B cell (primary cell): ENCODE data around the gene PPFIA4. TPM values are rescaled to one million over a fixed set of nuclear protein-coding genes. Genes with fewer than 3 reads are reported as not detected.

Experiments
- ATAC-seq: fragments of 200-7000 bp; cut with Tn5 transposase; one replicate; pipeline ENCODE4 v1.10.0; 2021; ENCODE audit warnings: low read depth, mild to moderate bottlenecking, moderate number of reproducible peaks, moderate library complexity
- CTCF ChIA-PET: fragments of 350-600 bp; sonication (Branson Sonifier 250); formaldehyde crosslinking; loops from one replicate; lab custom pipeline; 2021; ENCODE audit warnings: antibody characterized with exemption, inconsistent platforms; lab: Charles Lee
- POLR2A ChIA-PET: fragments of 350-600 bp; sonication (Branson Sonifier 250); formaldehyde crosslinking; loops from one replicate; lab custom pipeline; 2021; ENCODE audit warnings: antibody characterized with exemption; lab: Charles Lee
- DNase-seq: peaks from one replicate; pipeline ENCODE4 v3.0.0; 2013
- H2AFZ ChIP-seq: 2 replicates; pipeline ENCODE4 v1.6.1; 2012; ENCODE audit warnings: mild to moderate bottlenecking, low read depth, low read length; ENCODE audit not compliant: insufficient read depth, poor library complexity, severe bottlenecking
- H3K27ac ChIP-seq, 2 donors: 1 replicate in 1 of 2; 2 replicates in 1 of 2; pipeline ENCODE4 v1.5.1; 2012 to 2013; ENCODE audit warnings: low read length in 2 of 2, mild to moderate bottlenecking in 2 of 2, moderate library complexity in 1 of 2
- H3K27me3 ChIP-seq, 4 experiments: fragments of 200-600 bp in 1 of 4; sonication (generic) in 1 of 4; replicated peaks in 1 of 4; 1 replicate in 2 of 4; 2 replicates in 2 of 4; pipeline versions ENCODE4 v1.6.1 to v1.7.0; 2013 to 2016; ENCODE audit warnings: low read length in 3 of 4, mild to moderate bottlenecking in 2 of 4, mixed read lengths in 1 of 4, moderate library complexity in 1 of 4; ENCODE audit not compliant: insufficient read depth in 4 of 4, control insufficient read depth in 3 of 4; ENCODE audit errors: control extremely low read depth in 1 of 4
- H3K36me3 ChIP-seq, 2 experiments: replicated peaks in 1 of 2; 1 replicate in 1 of 2; 2 replicates in 1 of 2; pipeline versions ENCODE4 v1.6.1 to v1.7.1; 2013; ENCODE audit warnings: low read length in 1 of 2; ENCODE audit not compliant: insufficient read depth in 2 of 2, control insufficient read depth in 1 of 2; ENCODE audit errors: control extremely low read depth in 1 of 2, extremely low read depth in 1 of 2
- H3K4me1 ChIP-seq, 2 donors: fragments of 200-600 bp in 1 of 2; sonication (generic) in 1 of 2; 1 replicate in 1 of 2; 2 replicates in 1 of 2; pipeline versions ENCODE4 v1.5.1 to v1.6.1; 2013 to 2017; ENCODE audit warnings: low read length in 2 of 2; ENCODE audit not compliant: control insufficient read depth in 2 of 2, insufficient read depth in 2 of 2
- H3K4me2 ChIP-seq: replicated peaks from 2 replicates; pipeline ENCODE3; 2012; ENCODE audit warnings: mild to moderate bottlenecking, low read depth, low read length; ENCODE audit not compliant: poor library complexity, severe bottlenecking
- H3K4me3 ChIP-seq, 5 experiments: fragments of 200-600 bp in 1 of 5; sonication (generic) in 1 of 5; 1 replicate in 3 of 5; 2 replicates in 2 of 5; pipeline versions ENCODE4 v1.5.1 to v1.7.0; 2011 to 2016; ENCODE audit warnings: low read length in 4 of 5, mild to moderate bottlenecking in 4 of 5, low read depth in 2 of 5, control low read depth in 1 of 5, moderate library complexity in 1 of 5; ENCODE audit not compliant: insufficient read depth in 1 of 5; ENCODE audit errors: control extremely low read depth in 1 of 5, extremely low read depth in 1 of 5
- H3K79me2 ChIP-seq: fragments of 200-600 bp; sonication (generic); one replicate; pipeline ENCODE4 v1.6.0; 2016; ENCODE audit warnings: low read length; ENCODE audit not compliant: control insufficient read depth, insufficient read depth
- H3K9ac ChIP-seq: fragments of 200-600 bp; sonication (generic); 2 replicates; pipeline ENCODE4 v1.6.1; 2017; ENCODE audit warnings: mild to moderate bottlenecking, low read length, moderate library complexity
- H3K9me3 ChIP-seq, 3 donors: one replicate each; pipeline versions ENCODE4 v1.6.1 to v1.7.1; 2013; ENCODE audit warnings: low read length in 2 of 3; ENCODE audit not compliant: control insufficient read depth in 2 of 3, insufficient read depth in 1 of 3; ENCODE audit errors: control extremely low read depth in 1 of 3
- H4K20me1 ChIP-seq: 2 replicates; pipeline ENCODE4 v1.6.0; 2012; ENCODE audit warnings: mild to moderate bottlenecking, low read length; ENCODE audit not compliant: insufficient read depth, control insufficient read depth, poor library complexity, severe bottlenecking
- H3K27ac Mint-ChIP-seq: one replicate; pipeline ENCODE4 v1.8.0; 2021; ENCODE audit warnings: mixed read lengths
- H3K27me3 Mint-ChIP-seq: one replicate; pipeline ENCODE4 v1.8.0; 2021; ENCODE audit warnings: mixed read lengths
- H3K4me1 Mint-ChIP-seq: one replicate; pipeline ENCODE4 v1.8.0; 2021; ENCODE audit warnings: mixed read lengths
- H3K4me3 Mint-ChIP-seq: one replicate; pipeline ENCODE4 v1.8.0; 2021; ENCODE audit warnings: mixed read lengths
- H3K9me3 Mint-ChIP-seq: one replicate; pipeline ENCODE4 v1.8.0; 2022; ENCODE audit warnings: mixed read lengths; ENCODE audit not compliant: insufficient read depth
- EZH2 ChIP-seq: IDR thresholded peaks from 2 replicates; pipeline ENCODE4 v1.6.1; 2012; ENCODE audit warnings: borderline replicate concordance, low read depth, mild to moderate bottlenecking, moderate library complexity, low read length; ENCODE audit not compliant: insufficient read depth, poor library complexity, severe bottlenecking
- WGBS: methylation state at CpG from one replicate; pipeline ENCODE4 v1.1.5; 2013; ENCODE audit warnings: missing lambda C conversion rate; ENCODE audit not compliant: insufficient coverage; 5-methylcytosine and 5-hydroxymethylcytosine counted together
- intact Hi-C: fragments of 100-400 bp; cut with micrococcal nuclease; formaldehyde crosslinking; loops from one replicate; pipeline ENCODE4 v1.10.0; 2022
- polyA plus RNA-seq: library from polyadenylated mRNA; depleted of rRNA; stranded (reverse); fragments of >200 nt; gene quantifications from 2 replicates; pipeline ENCODE4 v1.2.3, GENCODE V29; 2012
- total RNA-seq, 2 donors: library from RNA; stranded (reverse); fragments of 120-200 nt in 1 of 2; gene quantifications; 1 replicate in 1 of 2; 2 replicates in 1 of 2; pipeline versions ENCODE4 v1.2.3 to v1.2.4, GENCODE V29; 2013 to 2022
- TF ChIP-seq, protein P1 (sequence below): fragments of 200-600 bp; IDR thresholded peaks from one replicate; pipeline ENCODE4 v1.8.0; 2022; ENCODE audit warnings: antibody characterized with exemption, mild to moderate bottlenecking

PPFIA4 gene
- total and polyA plus RNA-seq, 2 donors (not counting 1 experiment from before 2014, with no cell fraction given): 0.09 to 0.62 TPM

DNA sequence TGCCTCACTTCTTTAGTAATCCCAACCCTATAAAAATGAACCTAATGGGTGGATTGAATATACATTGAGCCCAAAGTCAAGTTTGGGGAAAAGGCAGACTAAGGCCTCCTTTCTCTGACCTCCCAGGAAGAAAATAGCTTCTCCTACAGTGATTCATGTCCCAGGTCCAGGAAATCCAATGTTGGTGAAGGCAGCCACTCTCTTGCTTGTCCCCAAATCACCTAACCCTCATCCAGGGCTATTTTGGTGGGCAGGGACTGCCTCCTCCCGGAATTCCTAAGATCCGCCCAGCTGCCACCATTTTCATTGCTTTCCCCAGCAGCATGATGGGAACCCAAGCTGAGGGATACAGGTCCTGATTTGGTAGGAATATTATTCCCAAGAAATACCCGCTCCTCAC is 51.1 kb downstream of the PPFIA4 start:
- H3K4me3 Mint-ChIP-seq: no peak overlapping the region
- no peak for ATAC-seq
- intact Hi-C loops: no loop called here

DNA sequence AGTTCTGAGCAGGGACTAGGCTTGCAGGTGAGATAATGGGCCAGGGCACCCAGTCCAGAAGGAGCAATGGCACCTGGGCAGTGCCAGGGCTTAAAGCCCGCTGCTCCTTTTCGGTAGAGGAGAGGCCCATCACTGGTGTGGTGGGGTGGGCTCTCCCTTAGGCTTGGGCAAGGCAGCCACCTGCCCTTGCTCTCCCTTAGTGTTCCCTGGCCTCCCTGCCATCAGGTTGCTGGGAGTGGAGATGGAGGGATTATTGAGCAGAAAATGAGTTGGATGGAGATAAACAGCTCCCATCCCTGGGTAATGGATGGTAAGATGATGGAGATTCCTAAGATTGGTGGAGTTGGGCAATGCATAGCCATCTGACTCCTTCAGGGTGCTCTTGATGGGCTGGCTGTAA is 51.7 kb downstream of the PPFIA4 start:
- H3K4me1 Mint-ChIP-seq: peaks cover 8% of the 10 kb centered on the region
- no peak overlapping the region for H3K4me3 Mint-ChIP-seq
- H3K27me3 Mint-ChIP-seq: peaks cover 63% of the 10 kb centered on the region
- POLR2A ChIA-PET: no interaction called here
- H3K4me1 ChIP-seq: peaks cover 12% of the 10 kb centered on the region in 2 donors
- H3K9ac ChIP-seq: no peak overlapping the region
- no peak for ATAC-seq
- no peak overlapping the region for H3K4me2 ChIP-seq
- no peaks in the 10 kb centered on the region for H3K36me3 ChIP-seq
- WGBS: 75% methylated on average over 2 of the region's 2 CpGs
- no peak overlapping the region for H3K27ac Mint-ChIP-seq
- H3K9me3 Mint-ChIP-seq: no peaks in the 10 kb centered on the region
- no peak for TF ChIP-seq EZH2
- TF ChIP-seq, protein P1, sequence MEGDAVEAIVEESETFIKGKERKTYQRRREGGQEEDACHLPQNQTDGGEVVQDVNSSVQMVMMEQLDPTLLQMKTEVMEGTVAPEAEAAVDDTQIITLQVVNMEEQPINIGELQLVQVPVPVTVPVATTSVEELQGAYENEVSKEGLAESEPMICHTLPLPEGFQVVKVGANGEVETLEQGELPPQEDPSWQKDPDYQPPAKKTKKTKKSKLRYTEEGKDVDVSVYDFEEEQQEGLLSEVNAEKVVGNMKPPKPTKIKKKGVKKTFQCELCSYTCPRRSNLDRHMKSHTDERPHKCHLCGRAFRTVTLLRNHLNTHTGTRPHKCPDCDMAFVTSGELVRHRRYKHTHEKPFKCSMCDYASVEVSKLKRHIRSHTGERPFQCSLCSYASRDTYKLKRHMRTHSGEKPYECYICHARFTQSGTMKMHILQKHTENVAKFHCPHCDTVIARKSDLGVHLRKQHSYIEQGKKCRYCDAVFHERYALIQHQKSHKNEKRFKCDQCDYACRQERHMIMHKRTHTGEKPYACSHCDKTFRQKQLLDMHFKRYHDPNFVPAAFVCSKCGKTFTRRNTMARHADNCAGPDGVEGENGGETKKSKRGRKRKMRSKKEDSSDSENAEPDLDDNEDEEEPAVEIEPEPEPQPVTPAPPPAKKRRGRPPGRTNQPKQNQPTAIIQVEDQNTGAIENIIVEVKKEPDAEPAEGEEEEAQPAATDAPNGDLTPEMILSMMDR: no peak
- intact Hi-C loops: no loop called here
- CTCF ChIA-PET: interaction anchor here (0.6 to 1.4 kb wide), 2 partner anchors 137 to 1669 kb away, joined by 3 read pairs; no protein-coding TSS in a partner anchor
- no peak for DNase-seq
- H3K9me3 ChIP-seq: peaks cover 0 to 3% (median 0%) of the 10 kb centered on the region in 3 donors
- H3K27ac ChIP-seq: no peak overlapping the region
- H4K20me1 ChIP-seq: no peaks in the 10 kb centered on the region
- no peaks in the 10 kb centered on the region for H3K79me2 ChIP-seq
- no peak overlapping the region for H2AFZ ChIP-seq
- H3K4me3 ChIP-seq: no peak overlapping the region
- peaks cover 0 to 41% (median 10%) of the 10 kb centered on the region in 4 experiments for H3K27me3 ChIP-seq

More for the DNA sequence above, 51.1 kb downstream of the PPFIA4 start:
- Histone ChIP-seq H2AFZ (no peak overlapping the region), H3K36me3 (no peaks in the 10 kb centered on the region), H3K27me3 (peaks cover 0 to 41% (median 10%) of the 10 kb centered on the region in 4 experiments), H3K4me1 (peaks cover 12% of the 10 kb centered on the region in 2 donors), H3K79me2 (no peaks in the 10 kb centered on the region), H4K20me1 (no peaks in the 10 kb centered on the region), H3K9ac (no peak overlapping the region), H3K9me3 (peaks cover 0 to 3% (median 0%) of the 10 kb centered on the region in 3 donors), H3K27ac (no peak overlapping the region), H3K4me2 (no peak overlapping the region), H3K4me3 (no peak overlapping the region)
- Mint-ChIP-seq H3K9me3 (no peaks in the 10 kb centered on the region), H3K27ac (no peak overlapping the region), H3K4me1 (peaks cover 8% of the 10 kb centered on the region), H3K27me3 (peaks cover 65% of the 10 kb centered on the region)
- DNase-seq: no peak
- ChIA-PET POLR2A (interaction anchor here (0.5 kb wide), 1 partner anchor 465 kb away, joined by 14 read pairs; no protein-coding TSS in a partner anchor), CTCF (interaction anchor here (0.6 to 1.4 kb wide), 2 partner anchors 138 to 1669 kb away, joined by 3 read pairs; no protein-coding TSS in a partner anchor)
- no CpG with 5 or more reads among the region's 3 CpGs for WGBS
- TF ChIP-seq, protein P1: no peak
- no peak for TF ChIP-seq EZH2
